ENCODE results near the gene DRD3. TPM values are rescaled to one million over a fixed set of nuclear protein-coding genes. Genes with fewer than 3 reads are reported as not detected.

Gene DRD3
- polyA plus RNA-seq, 1 experiment, result not detected

DNA sequence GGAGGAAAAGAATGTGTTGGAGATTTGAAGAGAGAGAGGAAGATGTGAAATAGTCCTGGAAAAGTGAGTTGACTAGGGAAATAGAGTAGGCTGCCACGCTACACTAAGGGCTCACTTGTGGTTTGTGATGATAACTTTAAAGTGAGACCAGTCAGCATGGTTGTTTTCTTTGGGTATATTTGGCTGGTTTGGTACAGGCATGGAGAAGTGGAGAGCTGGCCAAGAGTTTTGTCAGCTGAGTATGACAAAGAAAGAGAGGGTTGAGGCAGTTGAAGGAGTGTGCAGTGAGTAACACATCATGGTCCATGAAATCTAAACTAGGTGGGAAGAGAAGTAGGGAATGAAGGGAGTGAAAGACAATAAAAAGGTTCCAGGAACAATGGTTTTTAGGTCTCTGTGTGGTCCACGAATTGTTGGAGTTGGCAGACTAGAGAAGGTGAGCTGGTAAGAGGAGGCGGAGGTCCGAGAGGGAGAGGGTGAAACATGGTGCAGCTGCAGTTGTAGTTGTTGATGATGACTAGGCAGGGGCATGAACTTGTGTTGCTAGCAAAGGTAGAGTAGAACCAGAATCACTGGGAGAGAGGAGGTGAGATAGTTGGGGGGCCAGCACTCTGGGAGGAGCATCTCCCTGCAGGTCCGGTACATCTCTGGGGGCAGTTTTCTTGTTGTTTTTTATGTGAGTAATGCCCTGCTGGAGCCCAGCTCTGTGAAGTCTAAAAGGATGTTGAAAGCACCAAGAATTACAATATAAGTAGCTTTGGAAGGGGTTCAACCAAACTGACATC lies 37.5 kb upstream of the DRD3 start:
- Histone ChIP-seq H3K4me3 (ENCODE audit: low read depth, low read length) (no peak overlapping the region), H3K27me3 (ENCODE audit: control insufficient read depth, insufficient read depth, low read length) (peaks cover 11% of the 10 kb centered on the region), H3K9me3 (ENCODE audit: control insufficient read depth, insufficient read depth, low read length) (no peaks in the 10 kb centered on the region), H3K27ac (ENCODE audit: low read depth, low read length) (no peak overlapping the region)
- TF ChIP-seq, protein P1, sequence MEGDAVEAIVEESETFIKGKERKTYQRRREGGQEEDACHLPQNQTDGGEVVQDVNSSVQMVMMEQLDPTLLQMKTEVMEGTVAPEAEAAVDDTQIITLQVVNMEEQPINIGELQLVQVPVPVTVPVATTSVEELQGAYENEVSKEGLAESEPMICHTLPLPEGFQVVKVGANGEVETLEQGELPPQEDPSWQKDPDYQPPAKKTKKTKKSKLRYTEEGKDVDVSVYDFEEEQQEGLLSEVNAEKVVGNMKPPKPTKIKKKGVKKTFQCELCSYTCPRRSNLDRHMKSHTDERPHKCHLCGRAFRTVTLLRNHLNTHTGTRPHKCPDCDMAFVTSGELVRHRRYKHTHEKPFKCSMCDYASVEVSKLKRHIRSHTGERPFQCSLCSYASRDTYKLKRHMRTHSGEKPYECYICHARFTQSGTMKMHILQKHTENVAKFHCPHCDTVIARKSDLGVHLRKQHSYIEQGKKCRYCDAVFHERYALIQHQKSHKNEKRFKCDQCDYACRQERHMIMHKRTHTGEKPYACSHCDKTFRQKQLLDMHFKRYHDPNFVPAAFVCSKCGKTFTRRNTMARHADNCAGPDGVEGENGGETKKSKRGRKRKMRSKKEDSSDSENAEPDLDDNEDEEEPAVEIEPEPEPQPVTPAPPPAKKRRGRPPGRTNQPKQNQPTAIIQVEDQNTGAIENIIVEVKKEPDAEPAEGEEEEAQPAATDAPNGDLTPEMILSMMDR (IDR thresholded peaks at IDR 0.05; ENCODE audit: low read depth, low read length), result no peak
- DNase-seq (ENCODE audit: low read depth, low spot score), result no peak
- ChIA-PET POLR2A (no interaction called here), CTCF (no interaction called here)

DNA sequence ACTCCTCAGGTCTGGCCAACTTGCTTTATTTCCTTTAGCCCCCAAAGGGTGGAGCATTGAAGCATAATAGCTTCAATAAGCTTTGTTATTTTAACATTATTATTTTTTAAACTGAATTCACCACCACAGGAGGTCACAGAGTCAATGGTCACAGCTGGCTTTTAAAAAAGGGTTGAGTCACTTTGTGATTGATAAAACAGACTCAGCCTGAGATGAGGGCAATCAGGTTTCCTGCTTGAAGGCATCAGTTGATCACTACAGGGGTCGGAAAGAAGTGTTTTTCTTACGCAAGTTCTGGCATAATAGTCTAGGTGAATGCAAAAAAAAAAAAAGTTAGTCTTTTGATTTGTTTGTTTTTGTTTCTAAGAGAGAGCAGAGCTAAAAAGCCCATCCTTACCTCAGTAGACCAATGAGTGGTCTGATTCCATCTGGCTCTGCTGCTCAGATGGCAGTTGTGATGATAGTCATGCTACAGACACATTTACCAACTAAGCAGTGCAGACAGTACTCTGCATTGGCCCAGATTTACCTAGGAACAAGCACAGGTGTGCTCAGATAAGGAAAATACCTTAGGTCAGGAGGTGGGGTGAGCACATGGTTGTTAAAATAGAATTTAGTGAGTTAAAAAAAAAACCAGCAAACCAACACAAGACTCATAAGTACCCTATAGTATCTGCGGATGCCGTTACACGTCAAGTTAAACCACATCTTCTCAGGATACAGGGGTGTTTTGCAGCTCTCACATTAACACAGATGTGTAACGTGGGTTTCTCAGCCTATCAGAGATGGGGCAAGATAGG lies 35.9 kb upstream of the DRD3 start:
- Histone ChIP-seq H3K27ac (ENCODE audit: low read depth, low read length) (no peak overlapping the region), H3K4me3 (ENCODE audit: low read depth, low read length) (peak overlapping the region; percentile 37), H3K9me3 (ENCODE audit: control insufficient read depth, insufficient read depth, low read length) (no peaks in the 10 kb centered on the region), H3K27me3 (ENCODE audit: control insufficient read depth, insufficient read depth, low read length) (peaks cover 9% of the 10 kb centered on the region)
- POLR2A ChIA-PET, result no interaction called here
- CTCF ChIA-PET, result no interaction called here
- no peak for DNase-seq (ENCODE audit: low read depth, low spot score)
- TF ChIP-seq, protein P1 (IDR thresholded peaks at IDR 0.05; ENCODE audit: low read depth, low read length), result no peak

DNA sequence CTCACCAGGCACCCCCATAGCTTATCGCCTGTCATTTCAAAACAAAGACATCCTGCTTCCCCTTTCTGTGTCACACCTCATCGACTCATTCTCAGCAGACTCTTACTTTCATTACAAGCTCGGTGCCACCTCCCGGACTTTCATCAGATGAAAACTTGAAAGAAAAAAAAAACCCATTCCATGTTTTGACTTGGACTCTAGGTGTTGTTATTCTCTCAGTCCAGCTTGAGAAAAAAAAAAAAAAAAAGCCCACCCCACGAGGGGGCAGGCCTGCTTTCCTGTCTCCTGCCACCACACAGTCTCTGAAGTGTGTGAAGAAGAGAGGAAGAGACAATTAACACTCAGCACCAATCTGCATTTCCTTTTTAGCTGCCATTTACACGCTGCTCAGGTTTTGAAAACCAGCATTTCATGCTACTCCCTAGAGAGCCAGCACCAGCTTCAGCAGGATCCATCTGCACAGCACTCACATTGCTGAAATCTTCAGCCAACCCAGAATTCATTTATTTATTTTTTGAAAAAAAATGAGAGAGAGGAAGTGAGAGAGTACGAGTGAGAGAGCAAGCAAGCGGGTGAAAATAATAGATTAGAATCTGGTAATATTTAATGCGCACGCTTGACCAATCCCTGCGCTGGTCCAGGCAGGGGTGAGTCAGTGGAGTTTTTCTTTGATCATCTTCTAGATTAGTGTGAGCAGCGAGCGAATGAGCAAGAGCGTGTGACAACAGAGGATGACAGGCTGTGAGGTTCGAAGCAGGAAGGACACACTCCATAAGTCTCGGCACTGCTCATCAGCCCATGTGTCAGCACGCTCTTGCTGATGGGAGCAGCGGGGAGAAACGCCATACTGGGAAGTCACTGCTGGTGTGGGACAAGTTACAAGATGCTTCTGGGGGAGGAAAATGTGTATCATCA lies 35.0 kb upstream of the DRD3 start:
- peak; percentile 10 for DNase-seq (ENCODE audit: low read depth, low spot score)
- TF ChIP-seq, protein P1 (IDR thresholded peaks at IDR 0.05; ENCODE audit: low read depth, low read length), result no peak
- POLR2A ChIA-PET, result no interaction called here
- Histone ChIP-seq H3K4me3 (ENCODE audit: low read depth, low read length) (peak overlapping the region; percentile 37), H3K27me3 (ENCODE audit: control insufficient read depth, insufficient read depth, low read length) (peaks cover 4% of the 10 kb centered on the region), H3K27ac (ENCODE audit: low read depth, low read length) (no peak overlapping the region), H3K9me3 (ENCODE audit: control insufficient read depth, insufficient read depth, low read length) (no peaks in the 10 kb centered on the region)
- CTCF ChIA-PET, result interaction anchor here (0.7 to 0.9 kb wide), 2 partner anchors 77 to 171 kb away, joined by 4 to 5 read pairs; no protein-coding TSS in a partner anchor

DNA sequence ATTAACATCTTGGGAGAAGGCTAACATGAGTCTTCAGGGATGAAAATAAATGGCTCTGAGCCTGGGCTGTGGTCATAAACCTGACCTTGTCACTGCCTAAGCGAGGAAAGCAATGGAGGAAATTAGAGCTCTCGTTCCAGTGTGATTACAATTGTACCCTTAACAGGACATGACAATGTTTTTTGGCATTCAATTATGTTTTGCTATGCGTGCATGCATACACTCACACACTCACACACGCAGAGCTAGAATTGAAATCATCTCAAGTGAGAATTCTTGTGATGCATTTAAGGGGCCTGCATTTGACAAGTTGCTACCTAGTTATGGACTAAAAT lies 34.4 kb upstream of the DRD3 start:
- Histone ChIP-seq H3K27ac (ENCODE audit: low read depth, low read length) (no peak overlapping the region), H3K27me3 (ENCODE audit: control insufficient read depth, insufficient read depth, low read length) (peaks cover 4% of the 10 kb centered on the region), H3K9me3 (ENCODE audit: control insufficient read depth, insufficient read depth, low read length) (no peaks in the 10 kb centered on the region), H3K4me3 (ENCODE audit: low read depth, low read length) (peak overlapping the region; percentile 37)
- TF ChIP-seq, protein P1 (IDR thresholded peaks at IDR 0.05; ENCODE audit: low read depth, low read length), result no peak
- CTCF ChIA-PET, result interaction anchor here (0.7 to 0.9 kb wide), 2 partner anchors 77 to 172 kb away, joined by 4 to 5 read pairs; no protein-coding TSS in a partner anchor
- no peak for DNase-seq (ENCODE audit: low read depth, low spot score)
- POLR2A ChIA-PET, result no interaction called here
